ENCODE measurements around the gene ADIPOR2. TPM values are rescaled to one million over a fixed set of nuclear protein-coding genes. Genes with fewer than 3 reads are reported as not detected.
"Not testable (repeated sequence)": the region's sequence is repeated elsewhere in the genome, so short reads cannot be mapped to it uniquely, and the experiment has no call there.

The ADIPOR2 gene
- total RNA-seq, 1 donor from 2014 or later = 31.0 TPM

DNA sequence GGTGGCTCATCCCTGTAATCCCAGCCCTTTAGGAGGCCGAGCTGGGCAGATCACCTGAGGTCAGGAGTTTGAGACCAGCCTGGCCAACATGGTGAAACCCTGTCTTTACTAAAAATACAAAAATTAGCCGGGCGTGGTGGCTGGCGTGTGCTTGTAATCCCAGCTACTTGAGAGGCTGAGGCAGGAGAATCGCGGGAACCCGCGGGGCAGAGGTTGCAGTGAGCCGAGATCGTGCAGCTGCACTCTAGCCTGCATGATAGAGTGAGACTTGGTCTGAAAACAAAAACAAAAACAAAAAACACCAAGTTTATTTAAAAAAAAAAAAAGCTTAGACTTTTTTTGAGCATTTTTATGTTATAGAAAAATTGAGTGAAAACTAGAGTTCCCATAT is 40.8 kb downstream of the ADIPOR2 start:
- DNase-seq (ENCODE audit: low read depth in 2 of 2) = not testable (repeated sequence)

DNA sequence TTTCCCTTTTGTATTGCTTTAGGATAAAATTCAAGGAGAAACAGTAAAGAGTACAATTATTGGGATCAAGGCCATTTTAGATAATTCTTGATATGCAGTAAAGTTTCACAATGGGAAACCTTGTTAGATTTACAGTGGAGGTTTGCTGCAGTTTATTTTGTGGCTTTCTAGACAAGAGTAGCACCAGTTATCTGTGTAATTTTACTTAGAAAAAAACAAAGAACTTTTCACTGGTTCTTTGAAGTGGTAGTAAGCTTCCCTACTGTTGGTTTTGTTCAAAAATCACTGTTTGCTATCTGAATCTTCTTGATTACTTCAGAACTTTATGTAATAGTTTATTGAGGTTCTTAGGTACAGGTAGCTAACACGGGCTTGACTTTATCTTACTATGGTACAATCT is 42.0 kb downstream of the ADIPOR2 start:
- DNase-seq (ENCODE audit: low read depth in 2 of 2) = no peak

DNA sequence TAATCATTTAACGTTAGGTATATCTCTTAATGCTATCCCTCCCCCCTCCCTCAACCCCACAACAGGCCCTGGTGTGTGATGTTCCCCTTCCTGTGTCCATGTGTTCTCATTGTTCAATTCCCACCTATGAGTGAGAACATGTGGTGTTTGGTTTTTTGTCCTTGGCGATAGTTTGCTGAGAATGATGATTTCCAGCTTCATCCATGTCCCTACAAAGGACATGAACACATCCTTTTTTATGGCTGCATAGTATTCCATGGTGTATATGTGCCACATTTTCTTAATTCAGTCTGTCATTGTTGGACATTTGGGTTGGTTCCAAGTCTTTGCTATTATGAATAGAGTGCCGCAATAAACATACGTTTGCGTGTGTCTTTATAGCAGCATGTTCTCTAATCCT is 42.8 kb downstream of the ADIPOR2 start:
- DNase-seq (ENCODE audit: low read depth in 2 of 2) = not testable (repeated sequence)

DNA sequence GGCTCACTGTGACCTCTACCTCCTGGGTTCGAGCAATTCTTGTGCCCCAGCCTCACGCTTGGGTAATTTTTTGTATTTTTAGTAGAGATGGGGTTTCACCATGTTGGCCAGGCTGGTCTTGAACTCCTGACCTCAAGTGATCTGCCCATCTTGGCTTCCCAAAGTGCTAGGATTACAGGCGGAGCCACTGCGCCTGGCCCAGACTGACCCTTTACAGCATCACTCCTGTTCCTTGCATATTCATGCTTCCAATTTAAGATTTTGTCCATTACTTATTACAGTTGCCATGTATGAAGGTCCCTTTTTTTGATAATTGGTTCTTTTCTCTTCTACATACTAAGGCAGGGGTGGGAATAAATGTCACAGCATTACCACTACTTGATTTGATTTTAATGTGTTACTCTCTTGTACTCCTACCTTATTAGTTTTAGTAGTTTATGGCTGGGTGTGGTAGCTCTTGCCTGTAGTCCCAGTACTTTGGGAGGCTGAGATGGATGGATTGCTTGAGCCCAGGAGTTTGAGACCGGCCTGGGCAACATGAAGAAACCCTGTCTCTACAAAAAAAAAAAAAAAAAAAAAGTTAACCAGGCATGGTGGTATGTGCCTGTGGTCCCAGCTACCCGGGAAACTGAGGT is 46.9 kb downstream of the ADIPOR2 start:
- no peak for DNase-seq (ENCODE audit: low read depth in 2 of 2)

DNA sequence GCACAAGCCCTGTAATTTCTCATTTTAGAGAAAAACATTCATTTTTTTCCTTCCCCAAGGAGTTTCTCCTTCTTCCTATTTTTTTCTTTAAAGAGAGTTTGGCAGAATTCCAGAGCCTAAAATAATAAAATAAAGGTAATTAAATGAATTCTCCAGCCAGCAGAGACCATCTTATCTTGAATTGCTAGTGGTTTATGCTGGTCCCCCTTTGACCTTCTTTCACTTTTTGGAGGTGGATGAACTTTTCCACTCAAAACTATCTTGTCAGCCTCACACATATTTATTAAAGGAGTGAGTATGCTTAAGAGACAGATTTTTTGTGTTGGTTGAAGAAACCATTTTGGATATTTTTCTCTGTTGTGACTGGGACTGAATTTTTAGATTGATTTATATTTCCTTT is 47.6 kb downstream of the ADIPOR2 start:
- no peak for DNase-seq (ENCODE audit: low read depth in 2 of 2)

DNA sequence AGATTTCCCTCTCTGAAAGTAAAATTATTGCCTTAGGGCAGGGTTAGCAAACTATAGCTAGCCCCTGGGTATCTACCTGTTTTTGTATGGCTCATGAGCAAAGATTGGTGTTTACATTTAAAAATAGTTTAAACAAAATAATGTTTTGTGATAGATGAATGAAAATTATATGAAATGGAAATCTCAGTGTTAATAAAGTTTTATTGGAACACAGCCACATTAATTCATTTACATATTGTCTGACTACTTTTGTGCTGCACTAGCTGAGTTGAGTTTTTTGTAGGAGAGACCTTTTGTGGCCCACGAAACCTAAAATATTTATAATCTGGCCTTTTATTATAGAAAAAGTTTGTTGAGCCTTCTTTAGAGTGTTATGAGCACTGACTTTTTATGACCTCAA is 48.5 kb downstream of the ADIPOR2 start:
- DNase-seq (ENCODE audit: low read depth in 2 of 2) = no peak

DNA sequence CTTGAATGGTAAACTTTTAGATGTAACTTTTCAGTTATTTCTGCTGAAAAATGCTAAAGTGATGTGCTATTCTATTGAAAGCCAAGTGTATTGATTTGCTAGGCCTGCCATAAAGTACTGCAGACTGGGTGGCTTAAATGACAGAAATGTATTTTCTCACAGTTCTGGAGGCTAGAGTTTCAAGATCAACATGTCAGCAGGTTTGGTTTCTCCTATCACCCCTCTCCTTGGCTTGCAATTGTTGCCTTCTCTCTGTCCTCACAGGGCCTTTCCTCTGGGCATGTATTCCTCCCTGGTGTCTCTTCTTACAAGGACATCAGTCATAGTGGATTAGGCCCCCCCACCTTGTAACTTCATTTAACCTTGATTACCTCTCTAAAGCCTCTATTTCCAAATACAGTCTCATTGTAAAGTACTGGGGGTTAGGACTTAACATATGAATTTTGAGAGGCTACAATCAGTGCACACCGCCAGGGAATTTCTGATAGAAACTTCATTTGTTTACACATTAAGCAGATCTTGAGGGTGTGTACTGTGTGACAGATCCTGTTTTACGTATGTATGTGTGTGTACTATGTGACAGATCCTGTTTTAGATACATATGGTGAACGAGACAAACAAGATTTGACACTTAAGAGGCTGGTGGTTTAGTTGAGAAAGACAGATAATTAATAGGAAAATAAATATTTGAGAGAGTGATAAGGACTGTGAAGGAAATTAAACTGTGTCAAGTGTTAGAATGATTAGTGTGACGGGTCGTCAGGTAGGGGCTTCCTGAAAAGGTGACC is 49.5 kb downstream of the ADIPOR2 start:
- DNase-seq (ENCODE audit: low read depth in 2 of 2) = no peak

DNA sequence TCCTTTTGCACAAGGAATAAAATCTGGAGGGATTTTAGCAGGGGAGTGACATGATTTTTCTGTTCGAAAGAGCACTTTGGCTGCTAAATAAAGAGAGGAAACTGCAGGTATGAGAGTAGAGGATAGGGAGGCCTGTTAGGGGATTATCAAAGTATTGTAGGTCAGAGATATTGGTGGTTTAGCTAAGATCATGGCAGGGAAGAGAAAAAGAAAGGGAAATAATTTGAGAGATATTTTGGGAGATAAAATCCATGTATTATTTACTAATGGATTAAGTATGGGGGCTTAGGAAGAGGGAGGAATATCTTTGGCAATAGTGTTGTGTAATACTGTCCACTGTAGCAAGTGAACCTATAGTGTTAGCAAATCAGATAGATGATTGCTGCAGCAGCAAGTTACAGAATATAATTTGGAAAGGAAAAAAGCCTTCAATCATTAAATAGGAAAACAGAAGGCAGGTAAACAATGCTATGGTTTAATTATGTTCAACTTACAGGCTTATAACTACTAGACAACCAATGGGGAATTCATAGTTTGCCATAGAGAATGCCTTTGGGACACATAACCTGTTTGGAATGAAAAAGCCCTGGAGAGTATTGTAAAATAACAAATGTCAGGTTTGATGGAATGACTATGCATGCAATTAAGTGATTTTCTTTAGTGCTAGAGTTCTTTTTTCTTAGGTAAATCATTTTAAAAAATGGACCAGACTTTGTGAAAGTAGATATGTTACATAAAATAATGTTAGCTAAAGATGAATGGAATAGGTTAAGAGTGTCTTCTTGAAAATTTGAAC is 50.5 kb downstream of the ADIPOR2 start:
- no peak for DNase-seq (ENCODE audit: low read depth in 2 of 2)

DNA sequence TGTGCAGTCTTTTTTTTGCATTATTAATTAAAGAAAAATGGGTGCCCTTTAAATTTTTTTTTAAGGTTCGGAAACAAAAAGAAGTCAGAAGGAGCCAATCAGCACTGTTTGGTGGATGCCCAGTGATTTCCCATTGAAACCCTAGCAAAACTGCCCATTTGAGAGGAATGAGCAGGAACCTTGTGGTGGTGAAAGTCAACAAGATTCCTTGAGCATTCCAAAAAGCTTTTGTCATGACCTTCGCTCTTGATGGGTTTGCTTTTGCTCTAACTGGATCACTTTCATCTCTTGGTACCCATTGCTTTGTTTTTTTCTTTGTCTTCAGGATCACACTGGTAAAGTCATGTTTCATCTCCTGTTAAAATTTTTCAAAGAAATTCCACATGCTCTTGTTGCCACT is 54.1 kb downstream of the ADIPOR2 start:
- peak in 1 of 2 donors; percentile 8 for DNase-seq (ENCODE audit: low read depth in 2 of 2)

DNA sequence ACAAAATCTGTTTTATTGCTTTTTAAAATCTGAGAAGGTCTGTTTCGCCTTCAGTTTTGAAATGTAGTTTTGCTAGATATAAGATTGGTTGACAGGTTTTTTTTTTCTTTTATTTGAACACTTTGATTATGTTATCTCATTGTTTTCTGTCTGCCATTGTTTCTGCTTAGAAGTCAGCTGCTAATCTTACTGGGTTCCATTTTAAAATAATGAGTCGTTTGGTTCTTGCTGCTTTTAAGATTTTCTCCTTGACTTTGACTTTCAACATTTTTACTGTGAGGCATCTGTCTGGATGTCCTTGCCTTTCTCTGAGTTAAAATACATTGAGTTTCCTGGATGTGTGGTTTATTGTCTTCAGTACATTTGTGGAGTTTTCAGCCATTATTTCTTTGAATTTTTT is 56.7 kb downstream of the ADIPOR2 start:
- no peak for DNase-seq (ENCODE audit: low read depth in 2 of 2)

DNA sequence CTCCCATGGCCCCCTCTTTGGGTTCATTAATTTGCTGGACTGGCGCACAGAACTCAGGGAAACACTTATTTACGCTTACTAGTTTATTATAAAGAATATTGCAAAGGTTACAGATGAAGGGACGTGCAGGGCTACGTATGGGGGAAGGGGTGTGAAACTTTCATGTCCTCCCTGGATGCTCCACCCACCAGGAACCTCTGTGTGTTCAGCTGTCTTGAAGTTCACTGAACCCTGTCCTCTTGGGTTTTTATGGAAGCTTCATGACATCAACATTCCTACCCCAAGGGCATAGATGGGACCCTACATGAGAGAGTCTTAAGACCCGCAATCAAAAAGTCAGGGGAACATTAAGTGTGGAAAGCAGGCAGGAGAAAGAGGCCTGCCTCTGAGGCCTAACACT is 58.1 kb downstream of the ADIPOR2 start:
- no peak for DNase-seq (ENCODE audit: low read depth in 2 of 2)

DNA sequence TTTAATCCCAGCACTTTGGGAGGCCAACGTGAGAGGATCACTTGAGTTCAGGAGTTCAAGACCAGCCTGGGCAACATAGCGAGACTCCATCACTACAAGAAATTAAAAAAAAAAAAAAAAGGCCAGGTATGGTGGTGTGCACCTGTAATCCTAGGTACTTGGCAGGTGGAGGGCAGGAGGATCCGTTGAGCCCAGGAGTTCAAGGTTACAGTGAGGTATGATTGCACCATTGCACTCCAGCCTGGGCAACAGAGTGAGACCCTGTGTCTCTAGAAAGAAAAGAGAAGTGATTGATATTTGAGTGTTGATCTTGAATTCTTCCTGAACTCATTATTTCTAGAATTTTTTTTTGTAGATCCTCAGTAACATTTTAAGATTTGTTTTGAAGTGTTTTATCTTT is 59.4 kb downstream of the ADIPOR2 start:
- DNase-seq (ENCODE audit: low read depth in 2 of 2) = no peak

DNA sequence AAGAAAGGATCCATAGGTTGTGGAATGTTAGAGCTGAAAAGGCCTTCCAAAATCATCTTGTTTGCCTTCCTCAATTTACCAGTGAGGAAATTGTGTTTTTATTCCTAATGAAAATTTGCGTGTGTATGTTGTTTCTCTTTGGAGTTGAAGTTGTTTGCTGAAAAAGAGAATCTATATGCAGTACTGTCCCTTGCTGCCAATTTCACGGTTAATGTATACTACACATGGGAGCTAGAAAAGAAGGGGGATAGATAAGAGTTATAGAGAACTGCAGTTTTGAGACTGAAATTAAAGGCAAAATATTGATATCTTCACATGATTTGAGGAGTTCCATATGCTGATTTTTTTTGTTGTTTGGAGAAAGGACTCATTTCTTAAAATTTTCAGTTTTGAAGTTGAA is 67.5 kb downstream of the ADIPOR2 start:
- DNase-seq (ENCODE audit: low read depth in 2 of 2) = no peak

DNA sequence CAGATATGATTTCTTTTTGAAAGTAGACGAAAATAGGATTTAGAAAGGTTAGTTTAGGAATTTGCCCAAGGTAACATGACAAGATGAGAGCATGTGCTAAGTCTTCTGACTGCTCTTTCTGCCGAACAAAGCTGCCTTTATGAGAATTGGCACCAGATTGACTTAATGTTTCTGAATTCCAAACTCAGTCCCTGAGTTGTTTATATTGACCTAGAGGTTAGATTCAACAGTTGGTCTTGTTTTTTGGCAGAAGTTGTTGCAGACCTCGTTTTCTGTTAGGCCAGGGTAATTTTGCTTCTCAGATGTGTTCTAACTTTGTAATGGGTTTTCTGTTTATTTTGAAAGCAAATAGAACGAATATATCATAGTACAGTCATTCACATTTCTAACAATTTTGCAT is 68.0 kb downstream of the ADIPOR2 start:
- peak in 1 of 2 donors; percentile 36 for DNase-seq (ENCODE audit: low read depth in 2 of 2)

DNA sequence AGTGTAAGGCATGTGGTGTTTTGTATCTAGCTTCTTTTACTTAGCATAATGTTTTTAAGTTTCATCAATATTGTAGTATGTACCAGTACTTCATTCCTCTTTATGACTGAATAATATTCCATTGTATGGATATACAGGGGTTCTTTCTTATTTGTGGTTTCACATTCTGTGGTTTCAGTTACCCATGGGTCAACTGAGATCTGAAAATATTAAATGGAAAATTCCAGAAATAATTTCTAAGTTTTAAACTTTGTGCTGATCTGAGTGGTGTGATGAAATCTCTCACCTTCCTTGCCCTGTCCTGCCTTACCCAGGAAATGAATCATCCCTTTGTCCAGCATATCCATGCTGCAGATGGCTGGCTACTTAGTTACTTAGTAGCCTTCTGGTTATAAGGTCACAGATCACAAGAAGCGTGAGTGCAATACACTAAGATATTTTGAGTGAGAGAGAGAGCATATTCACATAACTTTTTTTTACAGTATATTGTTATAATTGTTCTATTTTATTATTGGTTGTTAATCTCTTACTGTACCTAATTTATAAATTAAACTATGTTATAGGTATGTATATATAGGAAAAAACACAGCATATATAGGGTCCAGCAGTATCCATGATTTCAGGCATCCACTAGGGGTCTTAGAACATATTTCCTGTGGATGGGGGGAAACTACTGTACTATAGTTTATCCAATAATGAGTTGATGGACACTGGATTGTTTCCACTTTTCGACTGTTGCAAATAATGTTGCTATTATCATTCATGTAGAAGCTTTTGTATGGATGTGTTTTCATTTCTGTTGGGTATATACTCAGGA is 69.9 kb downstream of the ADIPOR2 start:
- DNase-seq (ENCODE audit: low read depth in 2 of 2) = peak; percentile 74 to 91

DNA sequence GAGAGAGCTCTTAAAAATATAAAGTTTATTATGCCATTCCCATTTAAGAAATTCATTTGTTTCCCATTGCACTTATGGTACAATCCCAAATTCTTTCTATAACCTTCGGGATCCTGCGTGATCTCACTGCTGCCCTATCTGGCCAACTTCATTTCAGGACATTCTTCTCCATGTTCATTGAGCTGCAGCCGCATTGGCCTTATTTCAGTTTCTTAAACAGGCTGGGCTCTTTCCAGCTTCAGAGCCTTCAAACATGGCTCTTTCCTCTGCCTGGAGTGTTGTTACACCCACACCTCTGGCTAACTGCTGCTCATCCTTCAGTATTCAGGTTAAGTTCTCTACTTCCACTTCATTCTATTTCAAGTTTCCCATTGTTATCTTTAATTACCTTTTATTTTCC is 71.0 kb downstream of the ADIPOR2 start:
- no peak for DNase-seq (ENCODE audit: low read depth in 2 of 2)

DNA sequence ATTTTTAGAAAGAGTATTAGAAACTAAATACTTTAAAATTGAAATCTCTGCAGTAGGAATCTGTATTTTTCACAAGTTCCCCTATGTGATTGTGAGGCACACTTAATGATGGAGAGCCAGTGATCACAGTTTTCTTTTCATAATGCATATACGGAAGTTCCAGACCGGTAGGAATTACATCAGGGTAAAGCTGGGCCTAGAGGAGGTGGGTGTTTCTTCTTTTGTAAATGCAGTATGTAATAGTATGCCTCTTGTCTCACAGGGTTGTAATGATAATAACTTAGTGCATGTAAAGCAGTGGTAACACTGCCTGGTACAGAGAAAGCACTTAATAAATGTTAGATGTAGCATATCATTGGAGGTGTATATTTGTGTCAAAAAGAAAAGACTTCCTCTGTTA is 72.3 kb downstream of the ADIPOR2 start:
- DNase-seq (ENCODE audit: low read depth in 2 of 2) = no peak

DNA sequence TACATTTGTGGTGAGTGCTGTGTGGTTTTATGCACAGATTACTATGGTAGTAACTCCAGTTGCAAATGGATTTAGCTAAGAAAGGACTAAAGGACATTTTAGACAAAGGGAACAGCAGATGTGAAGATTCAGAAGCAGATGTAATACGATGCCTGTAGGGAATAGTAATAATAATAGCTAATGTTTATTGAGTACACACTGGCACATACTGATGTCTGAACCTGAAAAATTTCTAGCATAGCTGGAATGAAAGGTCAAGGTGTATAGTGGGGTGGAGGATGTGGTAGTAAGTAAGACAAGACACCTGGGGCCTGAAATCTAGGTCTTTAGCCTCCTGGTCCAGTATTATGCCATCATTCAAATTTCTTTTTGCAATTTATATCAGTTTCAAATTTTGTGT is 75.2 kb downstream of the ADIPOR2 start:
- DNase-seq (ENCODE audit: low read depth in 2 of 2) = no peak

DNA sequence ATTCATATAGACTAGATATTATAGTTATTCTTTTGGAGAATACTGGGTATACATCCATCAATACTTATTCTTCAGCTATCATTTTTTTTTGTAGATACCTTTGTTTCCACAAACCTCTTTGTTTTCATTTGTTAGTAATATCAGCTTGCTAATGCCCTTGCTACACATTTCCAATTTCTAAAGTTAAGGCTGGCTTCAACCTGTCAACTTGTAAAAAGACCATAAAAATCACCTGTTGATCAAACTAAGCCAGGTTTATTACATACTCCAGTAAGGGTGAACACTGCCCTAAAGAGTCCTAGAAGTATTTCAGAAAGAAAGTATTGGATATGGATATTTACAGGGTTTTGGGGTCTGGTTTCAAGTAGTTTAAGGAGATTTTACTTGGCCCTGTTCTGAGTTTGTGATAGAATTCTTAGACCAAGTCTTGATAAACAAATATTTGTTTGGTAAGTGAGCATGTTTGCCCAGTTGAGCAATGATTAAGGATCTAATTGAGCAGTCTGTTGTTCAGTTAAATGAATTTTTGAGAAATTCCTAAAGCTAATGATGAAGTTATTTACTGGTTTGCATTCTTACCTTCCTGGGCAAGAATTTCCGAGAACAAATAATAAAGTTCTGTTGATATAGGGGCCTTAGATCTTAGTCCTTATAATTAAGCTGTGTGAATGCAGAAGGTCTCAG is 76.7 kb downstream of the ADIPOR2 start:
- DNase-seq (ENCODE audit: low read depth in 2 of 2) = no peak

DNA sequence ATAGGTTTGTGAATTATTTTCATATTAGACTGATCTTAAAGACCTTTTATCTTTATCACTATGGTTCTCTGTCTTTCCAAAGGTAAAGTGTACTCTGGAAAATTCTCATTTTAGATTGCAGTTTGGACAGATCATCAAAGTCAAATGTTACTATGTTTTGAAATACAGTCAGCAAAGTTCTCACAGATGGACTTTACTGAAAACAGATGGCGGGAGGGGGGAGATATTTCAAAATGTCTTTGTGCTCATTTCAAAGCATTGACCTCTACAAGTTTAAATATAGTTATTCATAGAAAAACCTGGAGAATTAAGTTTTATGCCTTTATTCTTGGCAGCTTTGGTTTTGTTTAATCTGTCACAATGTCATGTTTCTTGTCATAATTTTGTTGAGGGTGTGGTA is 77.7 kb downstream of the ADIPOR2 start:
- no peak for DNase-seq (ENCODE audit: low read depth in 2 of 2)

Measured in lung microvascular endothelial cell (primary cell).